Stomach (tissue), 9 donors: ENCODE measurements around the gene ADGRF3. TPM values are rescaled to one million over a fixed set of nuclear protein-coding genes. Genes with fewer than 3 reads are reported as not detected.

ENCODE experiments used
- DNase-seq, 2 donors: peaks; one replicate each; pipeline versions ENCODE4 v3.0.0 to v3.0.0-alpha.2; 2013 to 2019
- H3K27ac ChIP-seq, 5 donors: fragments of 200-600 bp in 4 of 5; sonication (generic) in 4 of 5; one replicate each; pipeline ENCODE4 v1.5.1; 2013 to 2019; ENCODE audit warnings: mild to moderate bottlenecking in 1 of 5, moderate library complexity in 1 of 5
- H3K27me3 ChIP-seq, 3 donors: fragments of 200-600 bp; sonication (generic); one replicate each; pipeline ENCODE4 v1.5.1; 2017 to 2019; ENCODE audit warnings: mixed run types in 1 of 3
- H3K36me3 ChIP-seq, 4 donors: fragments of 200-600 bp; sonication (generic); 1 replicate in 3 of 4; 2 replicates in 1 of 4; pipeline ENCODE4 v1.5.1; 2016 to 2019
- H3K4me1 ChIP-seq, 4 donors: fragments of 200-600 bp; sonication (generic); one replicate each; pipeline ENCODE4 v1.5.1; 2016 to 2019
- H3K4me3 ChIP-seq, 4 donors: fragments of 200-600 bp; sonication (generic) in 3 of 4; one replicate each; pipeline ENCODE4 v1.5.1; 2016 to 2019; ENCODE audit warnings: mild to moderate bottlenecking in 1 of 4
- H3K9me3 ChIP-seq, 4 donors: fragments of 200-600 bp; sonication (generic); one replicate each; pipeline ENCODE4 v1.5.1; 2016 to 2019
- EP300 ChIP-seq: sonication (generic); formaldehyde crosslinking; IDR thresholded peaks from one replicate; pipeline ENCODE4 v1.6.1; 2017; ENCODE audit warnings: antibody characterized with exemption
- POLR2A ChIP-seq, 4 donors: fragments of 450-650 bp; IDR thresholded peaks; one replicate each; pipeline ENCODE4 v1.6.1; 2016; ENCODE audit warnings: antibody characterized with exemption in 4 of 4, control low read depth in 2 of 4, mild to moderate bottlenecking in 1 of 4, moderate library complexity in 1 of 4
- POLR2AphosphoS5 ChIP-seq, 3 donors: sonication (generic); formaldehyde crosslinking; IDR thresholded peaks; one replicate each; pipeline ENCODE4 v1.6.1; 2016; ENCODE audit warnings: antibody characterized with exemption in 3 of 3
- WGBS, 5 donors: extraction: QIAGEN DNeasy Blood & Tissue Kit in 3 of 5; methylation state at CpG; one replicate each; pipeline versions ENCODE4 v1.1.5 to v1.1.7; 2013 to 2018; 5-methylcytosine and 5-hydroxymethylcytosine counted together
- intact Hi-C: fragments of 100-400 bp; cut with DNase I; formaldehyde crosslinking; loops from one replicate; pipeline ENCODE4 v1.15.1; 2023; ENCODE audit warnings: low total_unique reads
- polyA plus RNA-seq, 3 donors: library from polyadenylated mRNA; stranded (reverse); fragments of 200-250 nt; gene quantifications; one replicate each; pipeline ENCODE4 v1.2.3, GENCODE V29; 2013
- total RNA-seq, 5 donors: library from RNA; depleted of rRNA; stranded (reverse); fragments of >200 nt; gene quantifications; one replicate each; pipeline versions ENCODE4 v1.1.0 to v1.2.3, GENCODE V29; 2014 to 2016
- TF ChIP-seq, protein P1 (sequence below), 7 experiments: fragments of 450-650 bp in 4 of 7; fragments of 200-600 bp in 3 of 7; sonication (generic) in 3 of 7; IDR thresholded peaks; one replicate each; pipeline ENCODE4 v1.5.1; 2016 to 2019; ENCODE audit warnings: antibody characterized with exemption in 7 of 7, control low read depth in 2 of 7, mild to moderate bottlenecking in 1 of 7
- donor health status: healthy with polysubstance abuse.
- donor health status: Bipolar disorder and iron deficiency.
- donor health status: healthy.

Gene ADGRF3
- total and polyA plus RNA-seq, 8 donors, result 0.05 to 0.31 (median 0.21) TPM; not detected in 4

GRCh38 chr2:26290001-26290400, 56.6 kb downstream of the ADGRF3 start:
- 61 to 76% (median 67%) methylated on average over 1 of the region's 1 CpG for WGBS, 5 donors
- H3K4me1 ChIP-seq, result no peaks in the 10 kb centered on the region

GRCh38 chr2:26285931-26286330, 60.7 kb downstream of the ADGRF3 start:
- Histone ChIP-seq H3K36me3 (peaks cover 46 to 99% (median 95%) of the 10 kb centered on the region in 4 donors), H3K4me1 (peaks cover 0 to 5% (median 0%) of the 10 kb centered on the region in 4 donors), H3K9me3 (no peaks in the 10 kb centered on the region), H3K27ac (no peak overlapping the region), H3K4me3 (no peak overlapping the region), H3K27me3 (no peaks in the 10 kb centered on the region)
- no peak for TF ChIP-seq POLR2A (IDR thresholded peaks at IDR 0.05)
- no peak for TF ChIP-seq POLR2AphosphoS5 (IDR thresholded peaks at IDR 0.05)
- TF ChIP-seq, protein P1, sequence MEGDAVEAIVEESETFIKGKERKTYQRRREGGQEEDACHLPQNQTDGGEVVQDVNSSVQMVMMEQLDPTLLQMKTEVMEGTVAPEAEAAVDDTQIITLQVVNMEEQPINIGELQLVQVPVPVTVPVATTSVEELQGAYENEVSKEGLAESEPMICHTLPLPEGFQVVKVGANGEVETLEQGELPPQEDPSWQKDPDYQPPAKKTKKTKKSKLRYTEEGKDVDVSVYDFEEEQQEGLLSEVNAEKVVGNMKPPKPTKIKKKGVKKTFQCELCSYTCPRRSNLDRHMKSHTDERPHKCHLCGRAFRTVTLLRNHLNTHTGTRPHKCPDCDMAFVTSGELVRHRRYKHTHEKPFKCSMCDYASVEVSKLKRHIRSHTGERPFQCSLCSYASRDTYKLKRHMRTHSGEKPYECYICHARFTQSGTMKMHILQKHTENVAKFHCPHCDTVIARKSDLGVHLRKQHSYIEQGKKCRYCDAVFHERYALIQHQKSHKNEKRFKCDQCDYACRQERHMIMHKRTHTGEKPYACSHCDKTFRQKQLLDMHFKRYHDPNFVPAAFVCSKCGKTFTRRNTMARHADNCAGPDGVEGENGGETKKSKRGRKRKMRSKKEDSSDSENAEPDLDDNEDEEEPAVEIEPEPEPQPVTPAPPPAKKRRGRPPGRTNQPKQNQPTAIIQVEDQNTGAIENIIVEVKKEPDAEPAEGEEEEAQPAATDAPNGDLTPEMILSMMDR (IDR thresholded peaks at IDR 0.05), result no peak
- no peak for TF ChIP-seq EP300
- no peak for DNase-seq
- WGBS, 5 donors, result 96 to 99% (median 97%) methylated on average over 3 of the region's 3 CpGs
- intact Hi-C loops, result no loop called here

More at GRCh38 chr2:26290001-26290400, 56.6 kb downstream of the ADGRF3 start:
- Histone ChIP-seq H3K9me3 (no peaks in the 10 kb centered on the region), H3K36me3 (peaks cover 13 to 61% (median 55%) of the 10 kb centered on the region in 4 donors), H3K27ac (no peak overlapping the region), H3K27me3 (no peaks in the 10 kb centered on the region), H3K4me3 (no peak overlapping the region)
- TF ChIP-seq POLR2A (IDR thresholded peaks at IDR 0.05), result no peak
- TF ChIP-seq POLR2AphosphoS5 (IDR thresholded peaks at IDR 0.05), result no peak
- TF ChIP-seq, protein P1 (IDR thresholded peaks at IDR 0.05), result no peak
- no peak for TF ChIP-seq EP300
- intact Hi-C loops, result no loop called here
- no peak for DNase-seq

- Histone ChIP-seq H3K27ac (no peak overlapping the region), H3K36me3 (peaks cover 59 to 100% (median 99%) of the 10 kb centered on the region in 4 donors)
- DNase-seq, result no peak
Observed at GRCh38 chr2:26284132-26284531, 62.5 kb downstream of the ADGRF3 start.

GRCh38 chr2:26283606-26284005, 63.0 kb downstream of the ADGRF3 start:
- no peaks in the 10 kb centered on the region for H3K27me3 ChIP-seq

More at GRCh38 chr2:26284132-26284531, 62.5 kb downstream of the ADGRF3 start:
- Histone ChIP-seq H3K4me3 (no peak overlapping the region), H3K27me3 (no peaks in the 10 kb centered on the region), H3K4me1 (peaks cover 0 to 7% (median 0%) of the 10 kb centered on the region in 4 donors), H3K9me3 (no peaks in the 10 kb centered on the region)
- WGBS, 5 donors, result 91 to 99% (median 95%) methylated on average over 3 of the region's 3 CpGs
- TF ChIP-seq POLR2A (IDR thresholded peaks at IDR 0.05) (no peak), EP300 (no peak), POLR2AphosphoS5 (IDR thresholded peaks at IDR 0.05) (no peak)
- TF ChIP-seq, protein P1 (IDR thresholded peaks at IDR 0.05), result no peak
- intact Hi-C loops, result no loop called here

More at GRCh38 chr2:26283606-26284005, 63.0 kb downstream of the ADGRF3 start:
- Histone ChIP-seq H3K4me1 (peaks cover 0 to 7% (median 0%) of the 10 kb centered on the region in 4 donors), H3K9me3 (no peaks in the 10 kb centered on the region), H3K36me3 (peaks cover 65 to 100% (median 99%) of the 10 kb centered on the region in 4 donors), H3K27ac (no peak overlapping the region), H3K4me3 (no peak overlapping the region)
- TF ChIP-seq POLR2A (IDR thresholded peaks at IDR 0.05) (no peak), POLR2AphosphoS5 (IDR thresholded peaks at IDR 0.05) (no peak), EP300 (no peak)
- TF ChIP-seq, protein P1 (IDR thresholded peaks at IDR 0.05), result no peak
- intact Hi-C loops, result no loop called here
- 81 to 89% (median 85%) methylated on average over 2 of the region's 2 CpGs for WGBS, 5 donors
- DNase-seq, result peak in 1 of 2 donors; percentile 14
